IPS-15b (cell line): Measurements from ENCODE around the gene GH1.
A peak's percentile ranks its signal among the peaks of the same experiment; 100 is the strongest.
"Not testable (repeated sequence)": the region's sequence is repeated elsewhere in the genome, so short reads cannot be mapped to it uniquely, and the experiment has no call there.

Experiments used
- H3K27me3 ChIP-seq: one replicate; pipeline ENCODE4 v1.6.1; 2013; ENCODE audit warnings: low read length; ENCODE audit not compliant: control insufficient read depth, insufficient read depth
- H3K36me3 ChIP-seq: one replicate; pipeline ENCODE4 v1.6.1; 2013; ENCODE audit warnings: low read length; ENCODE audit not compliant: control insufficient read depth, insufficient read depth
- H3K4me1 ChIP-seq: one replicate; pipeline ENCODE4 v1.6.1; 2013; ENCODE audit warnings: mild to moderate bottlenecking, low read length; ENCODE audit not compliant: control insufficient read depth, insufficient read depth
- H3K4me3 ChIP-seq: one replicate; pipeline ENCODE4 v1.5.1; 2013; ENCODE audit warnings: low read depth, low read length
- H3K9ac ChIP-seq: one replicate; pipeline ENCODE4 v1.6.1; 2013; ENCODE audit warnings: low read depth, mild to moderate bottlenecking, low read length
- H3K9me3 ChIP-seq: one replicate; pipeline ENCODE4 v1.6.1; 2013; ENCODE audit warnings: mild to moderate bottlenecking, low read length; ENCODE audit not compliant: control insufficient read depth, insufficient read depth

GH1 gene

GRCh38 chr17:63918789-63919305, at the start of gene GH1:
Gene GH1, minus strand, starts transcription at chr17:63918839. Its CDS starts 63 bp downstream, at chr17:63918776.
- not testable (repeated sequence) for H3K9ac ChIP-seq
- Histone ChIP-seq H3K27me3 (peaks cover 13% of the 10 kb centered on the region), H3K4me3 (peak within 1 kb of the TSS; percentile 27)

GRCh38 chr17:63967953-63968352, 49.3 kb upstream of the GH1 start:
- Histone ChIP-seq H3K4me1 (no peaks in the 10 kb centered on the region), H3K36me3 (peaks cover 2% of the 10 kb centered on the region), H3K9ac (no peak overlapping the region), H3K4me3 (no peak overlapping the region), H3K9me3 (no peaks in the 10 kb centered on the region), H3K27me3 (no peaks in the 10 kb centered on the region)

More at GRCh38 chr17:63918789-63919305, at the start of gene GH1:
- not testable (repeated sequence) for H3K36me3 ChIP-seq, H3K9me3 ChIP-seq, H3K4me1 ChIP-seq

- Histone ChIP-seq H3K4me1 (peaks cover 6% of the 10 kb centered on the region), H3K9ac (no peak overlapping the region), H3K36me3 (no peaks in the 10 kb centered on the region), H3K4me3 (no peak overlapping the region), H3K27me3 (no peaks in the 10 kb centered on the region), H3K9me3 (no peaks in the 10 kb centered on the region)
Measured at GRCh38 chr17:63966646-63967264, 48.1 kb upstream of the GH1 start.

DNA sequence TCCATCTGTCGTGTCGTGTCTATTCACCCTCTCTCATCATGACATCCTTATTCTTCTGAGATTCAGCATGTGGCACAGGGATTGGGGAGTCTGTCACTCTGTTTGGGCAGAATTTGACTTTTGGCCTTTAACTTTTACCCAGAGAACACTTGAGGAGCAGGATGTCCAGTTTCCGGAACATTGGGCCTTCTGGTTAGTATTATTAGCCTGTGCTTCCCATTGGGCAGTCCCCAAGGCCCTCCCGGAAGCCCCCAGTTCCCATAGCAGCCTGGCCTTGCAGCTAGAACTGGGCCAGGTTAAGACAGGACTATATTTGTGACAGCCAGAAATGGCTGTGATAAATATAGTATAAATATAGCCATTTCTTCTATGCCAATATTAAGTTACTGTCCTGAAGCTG, 44.5 kb upstream of the GH1 start:
- H3K4me1 ChIP-seq: peaks cover 6% of the 10 kb centered on the region
- H3K4me3 ChIP-seq: no peak overlapping the region
- H3K36me3 ChIP-seq: no peaks in the 10 kb centered on the region
- H3K9ac ChIP-seq: no peak overlapping the region
- no peaks in the 10 kb centered on the region for H3K9me3 ChIP-seq
- H3K27me3 ChIP-seq: peaks cover 3% of the 10 kb centered on the region

- Histone ChIP-seq H3K4me3 (peak overlapping the region; percentile 26), H3K4me1 (peaks cover 6% of the 10 kb centered on the region), H3K9me3 (no peaks in the 10 kb centered on the region), H3K27me3 (peaks cover 3% of the 10 kb centered on the region), H3K9ac (no peak overlapping the region), H3K36me3 (peaks cover under 1% of the 10 kb centered on the region)
Measured at GRCh38 chr17:63962298-63962744, 43.7 kb upstream of the GH1 start.

- Histone ChIP-seq H3K9ac (no peak overlapping the region), H3K36me3 (peaks cover 4% of the 10 kb centered on the region), H3K4me1 (peaks cover 6% of the 10 kb centered on the region), H3K9me3 (no peaks in the 10 kb centered on the region), H3K27me3 (peaks cover 3% of the 10 kb centered on the region), H3K4me3 (peak overlapping the region; percentile 78)
Measured at GRCh38 chr17:63961355-63962212, 42.9 kb upstream of the GH1 start.

DNA sequence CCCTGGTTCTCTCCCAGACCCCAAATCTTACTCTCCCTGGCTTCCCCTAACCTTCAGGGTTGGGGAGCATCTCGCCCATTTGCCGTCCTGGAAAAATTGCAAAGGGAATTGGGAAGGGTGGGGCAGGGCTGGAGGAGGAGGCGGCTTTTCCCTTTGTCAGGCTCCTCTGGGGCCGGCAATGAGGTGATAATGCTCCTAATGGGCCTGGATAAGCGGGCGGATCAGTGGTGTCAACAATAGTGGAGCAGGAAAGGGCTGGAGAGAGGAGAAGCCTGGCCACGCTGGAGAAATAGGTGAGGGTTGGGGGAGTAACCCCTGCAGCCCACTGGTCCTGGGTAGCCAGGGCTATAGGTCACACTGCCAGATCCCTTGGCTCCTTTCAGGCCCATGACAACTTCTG, 41.8 kb upstream of the GH1 start:
- peak overlapping the region; percentile 78 for H3K4me3 ChIP-seq
- H3K36me3 ChIP-seq: peaks cover 4% of the 10 kb centered on the region
- peaks cover 6% of the 10 kb centered on the region for H3K4me1 ChIP-seq
- no peak overlapping the region for H3K9ac ChIP-seq
- no peaks in the 10 kb centered on the region for H3K9me3 ChIP-seq
- H3K27me3 ChIP-seq: peaks cover 3% of the 10 kb centered on the region

DNA sequence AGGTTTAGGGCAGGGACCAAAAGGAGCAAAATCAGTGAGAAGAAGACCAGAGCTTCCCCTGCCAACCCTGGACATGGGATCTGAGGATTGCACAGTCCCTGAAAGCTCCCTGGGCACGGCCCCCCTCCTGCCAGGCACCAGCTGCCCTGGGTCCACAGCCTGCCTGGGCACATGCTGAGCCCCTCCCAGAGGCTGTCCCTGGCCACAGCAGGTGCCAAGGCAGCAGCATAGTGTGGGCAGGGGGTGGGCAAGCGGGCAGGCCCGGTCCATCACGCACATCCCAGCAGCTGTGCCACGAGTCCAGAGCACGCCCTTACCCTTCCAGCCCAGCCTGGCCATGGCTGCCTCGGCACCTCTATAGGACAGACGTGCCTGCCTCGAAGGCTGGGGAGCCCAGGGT, 41.4 kb upstream of the GH1 start:
- no peaks in the 10 kb centered on the region for H3K9me3 ChIP-seq
- no peak overlapping the region for H3K9ac ChIP-seq
- H3K27me3 ChIP-seq: peaks cover 3% of the 10 kb centered on the region
- peaks cover 6% of the 10 kb centered on the region for H3K4me1 ChIP-seq
- peaks cover 4% of the 10 kb centered on the region for H3K36me3 ChIP-seq
- H3K4me3 ChIP-seq: peak overlapping the region; percentile 78

GRCh38 chr17:63956296-63956920, 37.8 kb upstream of the GH1 start:
- Histone ChIP-seq H3K9ac (no peak overlapping the region), H3K4me1 (no peaks in the 10 kb centered on the region), H3K4me3 (no peak overlapping the region), H3K9me3 (no peaks in the 10 kb centered on the region), H3K36me3 (peaks cover 4% of the 10 kb centered on the region), H3K27me3 (peaks cover 3% of the 10 kb centered on the region)

DNA sequence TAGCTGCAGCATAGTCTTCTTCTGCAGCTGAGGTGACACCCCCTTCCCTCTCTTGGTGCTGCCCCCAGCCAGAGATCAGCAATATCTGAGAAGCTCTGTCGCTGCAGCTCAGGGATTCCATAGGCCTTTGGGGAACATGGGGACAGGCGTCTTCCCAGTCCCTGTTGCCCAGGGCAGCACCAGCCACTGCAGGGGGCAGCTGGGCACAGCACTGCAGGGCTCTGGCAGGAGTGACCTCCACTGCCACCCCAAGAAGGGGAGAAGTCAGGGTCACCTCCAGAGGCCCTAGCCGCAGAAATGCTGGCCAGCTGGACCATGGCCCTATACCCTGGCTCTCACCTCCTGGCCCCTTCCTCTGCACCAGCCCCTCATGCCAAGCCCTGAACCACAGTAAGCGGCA, 37.2 kb upstream of the GH1 start:
- Histone ChIP-seq H3K4me3 (no peak overlapping the region), H3K36me3 (peaks cover 4% of the 10 kb centered on the region), H3K9me3 (no peaks in the 10 kb centered on the region), H3K9ac (no peak overlapping the region), H3K27me3 (peaks cover 3% of the 10 kb centered on the region), H3K4me1 (peaks cover under 1% of the 10 kb centered on the region)

DNA sequence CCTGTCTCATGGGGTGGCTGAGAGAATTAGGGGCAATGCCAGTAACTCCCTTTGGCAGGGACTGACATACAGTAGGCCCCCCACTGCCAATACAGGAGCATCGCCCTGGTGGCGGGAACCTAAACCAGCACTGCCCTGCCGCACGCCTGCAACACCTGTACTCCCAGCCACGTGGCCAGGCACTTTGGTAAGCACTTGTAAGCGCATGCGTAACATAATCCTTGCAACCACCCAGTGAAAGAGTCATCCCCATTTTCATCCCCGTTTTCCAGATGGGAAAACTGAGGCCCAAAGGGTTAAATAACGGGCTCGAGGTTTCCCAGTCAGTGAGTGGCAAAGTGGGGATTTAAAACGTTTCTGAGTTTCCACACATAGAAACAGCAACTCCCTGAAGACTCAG, 36.6 kb upstream of the GH1 start:
- Histone ChIP-seq H3K9me3 (no peaks in the 10 kb centered on the region), H3K4me1 (peaks cover 3% of the 10 kb centered on the region), H3K36me3 (peaks cover 4% of the 10 kb centered on the region), H3K27me3 (no peaks in the 10 kb centered on the region), H3K4me3 (no peak overlapping the region), H3K9ac (no peak overlapping the region)
